ENCODE measurements around the gene HSD17B12. TPM values are rescaled to one million over a fixed set of nuclear protein-coding genes. Genes with fewer than 3 reads are reported as not detected.

HSD17B12 gene
- total and polyA plus RNA-seq, 2 of the 13 experiments (the other 11 are each of a cell fraction or from before 2014, with no cell fraction given), result 50.3 to 117 TPM

DNA sequence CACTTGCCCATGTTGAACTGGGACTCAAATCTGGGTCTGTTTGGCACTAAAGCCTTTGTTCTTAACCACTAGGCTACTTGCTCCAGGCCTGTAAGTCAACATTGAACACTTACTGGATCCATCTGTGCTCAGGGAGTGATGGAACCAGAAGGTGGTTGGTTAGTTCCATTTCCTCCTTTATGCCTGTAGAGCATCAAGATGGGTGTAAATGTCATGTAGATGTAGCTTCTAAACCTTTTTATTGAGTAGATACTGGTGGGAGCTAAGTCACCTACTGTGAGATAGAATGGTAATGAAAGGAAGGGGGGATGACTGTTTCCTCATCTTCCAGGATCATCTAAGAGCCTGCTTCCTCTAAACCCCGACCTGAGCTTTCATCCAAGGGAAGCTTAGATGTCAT is 161.5 kb downstream of the HSD17B12 start:
- no peaks in the 10 kb centered on the region for H4K20me1 ChIP-seq (ENCODE audit: insufficient read depth, low read length)
- ChIA-PET CTCF (ENCODE audit: low intra/inter-chr PET ratio, low total read pairs) (no interaction called here), POLR2A (no interaction called here)
- H3K27ac ChIP-seq (ENCODE audit: extremely low read length, insufficient read depth, low read length), result no peak overlapping the region
- no peaks in the 10 kb centered on the region for H3K27me3 ChIP-seq (ENCODE audit: control insufficient read depth in 1 of 2, insufficient read depth in 2 of 2, low read length in 2 of 2)
- H3K36me3 ChIP-seq (replicated peaks in 1 of 2; ENCODE audit: control insufficient read depth in 1 of 2, insufficient read depth in 2 of 2, low read length in 2 of 2), result peaks cover 3 to 57% of the 10 kb centered on the region in 2 experiments
- peaks cover 2% of the 10 kb centered on the region for H3K79me2 ChIP-seq (ENCODE audit: insufficient read depth, low read length)
- BruUV-seq (replicated peaks), result no TSS peak
- H3K4me1 ChIP-seq (ENCODE audit: insufficient read depth, low read length), result no peaks in the 10 kb centered on the region
- no peak overlapping the region for H3K9ac ChIP-seq (ENCODE audit: insufficient read depth, low read depth, low read length)
- intact Hi-C loops (cut with micrococcal nuclease; ENCODE audit: unreplicated experiment), result no loop called here
- H3K4me2 ChIP-seq (ENCODE audit: low read depth, low read length), result no peak overlapping the region
- no peak overlapping the region for H2AFZ ChIP-seq (ENCODE audit: low read length)
- FAIRE-seq (no peak), ATAC-seq (no peak), DNase-seq (ENCODE audit: low spot score) (no peak)
- H3K4me3 ChIP-seq (replicated peaks in 1 of 3; ENCODE audit: insufficient read depth in 1 of 3, low read depth in 2 of 3, low read length in 3 of 3), result no peak overlapping the region
- in situ Hi-C loops (cut with HindIII; ENCODE audit: extremely low pct_ligation_motif_present, low pct_unique_long_range_greater_than_20kb), result no loop called here
- TF ChIP-seq NFATC3 (CRISPR knock-in tag; IDR thresholded peaks at IDR 0.05) (no peak), GLMP (CRISPR knock-in tag; IDR thresholded peaks at IDR 0.05; ENCODE audit: borderline replicate concordance) (no peak), FOXA3 (CRISPR knock-in tag; IDR thresholded peaks at IDR 0.05) (no peak), KLF6 (CRISPR knock-in tag; IDR thresholded peaks at IDR 0.05) (no peak), ZNF512 (CRISPR knock-in tag; IDR thresholded peaks at IDR 0.05) (no peak), SYNCRIP (IDR thresholded peaks at IDR 0.05; ENCODE audit: insufficient read depth, low read depth, low read length) (no peak), SIX4 (CRISPR knock-in tag; IDR thresholded peaks at IDR 0.05) (no peak), RELA (CRISPR knock-in tag; IDR thresholded peaks at IDR 0.05) (no peak), DMAP1 (CRISPR knock-in tag; IDR thresholded peaks at IDR 0.05) (no peak)
- H3K9me3 ChIP-seq (ENCODE audit: low read length), result no peaks in the 10 kb centered on the region
- 100% methylated on average over 1 of the region's 1 CpG for WGBS (ENCODE audit: low lambda C conversion rate)
